ENCODE measurements around the gene MERTK. TPM values are rescaled to one million over a fixed set of nuclear protein-coding genes. Genes with fewer than 3 reads are reported as not detected.

MERTK gene
- polyA plus RNA-seq, 1 experiment = 0.07 TPM

GRCh38 chr2:111990375-111990774 is 92.0 kb downstream of the MERTK start:
- H3K4me3 ChIP-seq (ENCODE audit: low read depth, low read length) = no peak overlapping the region
- no peak for DNase-seq (ENCODE audit: low read depth)
- POLR2A ChIA-PET = no interaction called here
- no peak for TF ChIP-seq CTCF (IDR thresholded peaks at IDR 0.05; ENCODE audit: insufficient read depth, low read depth, low read length)
- no peaks in the 10 kb centered on the region for H3K36me3 ChIP-seq (ENCODE audit: control insufficient read depth, insufficient read depth, low read length)
- H3K27me3 ChIP-seq (ENCODE audit: control insufficient read depth, insufficient read depth, low read length) = peaks cover 5% of the 10 kb centered on the region
- CTCF ChIA-PET = no interaction called here

GRCh38 chr2:111990856-111991255 is 92.4 kb downstream of the MERTK start:
- no peak for DNase-seq (ENCODE audit: low read depth)
- POLR2A ChIA-PET = no interaction called here
- H3K4me3 ChIP-seq (ENCODE audit: low read depth, low read length) = no peak overlapping the region
- no peak for TF ChIP-seq CTCF (IDR thresholded peaks at IDR 0.05; ENCODE audit: insufficient read depth, low read depth, low read length)
- no peaks in the 10 kb centered on the region for H3K36me3 ChIP-seq (ENCODE audit: control insufficient read depth, insufficient read depth, low read length)
- H3K27me3 ChIP-seq (ENCODE audit: control insufficient read depth, insufficient read depth, low read length) = peaks cover 5% of the 10 kb centered on the region
- CTCF ChIA-PET = no interaction called here

GRCh38 chr2:111994042-111994441 is 95.6 kb downstream of the MERTK start:
- POLR2A ChIA-PET = no interaction called here
- no peaks in the 10 kb centered on the region; the same call in 1 of the 2 replicates for H3K27me3 ChIP-seq (ENCODE audit: control insufficient read depth, insufficient read depth, low read length)
- TF ChIP-seq CTCF (IDR thresholded peaks at IDR 0.05; ENCODE audit: insufficient read depth, low read depth, low read length) = no peak
- no peak overlapping the region for H3K4me3 ChIP-seq (ENCODE audit: low read depth, low read length)
- no peak for DNase-seq (ENCODE audit: low read depth)
- CTCF ChIA-PET = no interaction called here
- H3K36me3 ChIP-seq (ENCODE audit: control insufficient read depth, insufficient read depth, low read length) = no peaks in the 10 kb centered on the region

GRCh38 chr2:111995148-111995547 is 96.7 kb downstream of the MERTK start:
- H3K36me3 ChIP-seq (ENCODE audit: control insufficient read depth, insufficient read depth, low read length) = no peaks in the 10 kb centered on the region
- POLR2A ChIA-PET = no interaction called here
- no peak for TF ChIP-seq CTCF (IDR thresholded peaks at IDR 0.05; ENCODE audit: insufficient read depth, low read depth, low read length)
- DNase-seq (ENCODE audit: low read depth) = no peak
- H3K4me3 ChIP-seq (ENCODE audit: low read depth, low read length) = no peak overlapping the region
- no peaks in the 10 kb centered on the region; the same call in none of the 2 replicates for H3K27me3 ChIP-seq (ENCODE audit: control insufficient read depth, insufficient read depth, low read length)
- CTCF ChIA-PET = interaction anchor here (1.5 kb wide), 1 partner anchor 11 kb away, joined by 4 read pairs; no protein-coding TSS in a partner anchor

- no peak for TF ChIP-seq CTCF (IDR thresholded peaks at IDR 0.05; ENCODE audit: insufficient read depth, low read depth, low read length)
- no peaks in the 10 kb centered on the region for H3K36me3 ChIP-seq (ENCODE audit: control insufficient read depth, insufficient read depth, low read length)
- H3K4me3 ChIP-seq (ENCODE audit: low read depth, low read length) = no peak overlapping the region
- no peak for DNase-seq (ENCODE audit: low read depth)
- H3K27me3 ChIP-seq (ENCODE audit: control insufficient read depth, insufficient read depth, low read length) = peaks cover 5% of the 10 kb centered on the region
- POLR2A ChIA-PET = no interaction called here
- CTCF ChIA-PET = interaction anchor here (1.6 kb wide), 1 partner anchor 18 kb away, joined by 3 read pairs; no protein-coding TSS in a partner anchor
Measured at GRCh38 chr2:111999809-112000208, 101.4 kb downstream of the MERTK start.

Measured in BJ (cell line).